H1 (cell line): ENCODE measurements around the gene SMAD7. TPM values are rescaled to one million over a fixed set of nuclear protein-coding genes. Genes with fewer than 3 reads are reported as not detected.

ENCODE experiments used
- CTCF ChIA-PET: fragments of 300-600 bp; sonication (Branson Sonifier 250); formaldehyde crosslinking; loops from one replicate; lab custom pipeline; 2021; ENCODE audit not compliant: partially characterized antibody; lab: Charles Lee
- POLR2A ChIA-PET: fragments of 300-600 bp; sonication (Branson Sonifier 250); formaldehyde crosslinking; loops from one replicate; lab custom pipeline; 2021; ENCODE audit warnings: inconsistent platforms; ENCODE audit not compliant: partially characterized antibody; lab: Charles Lee
- DNase-seq, 2 experiments: peaks; one replicate each; pipeline versions ENCODE4 v3.0.0 to v3.0.0-alpha.2; 2010 to 2022; ENCODE audit warnings: low spot score in 2 of 2, low read depth in 1 of 2, mixed read lengths in 1 of 2
- FAIRE-seq: peaks from 2 replicates; lab custom pipeline; 2011; peaks lifted over from hg19 to GRCh38; lab: Jason Lieb, UNC
- H2AFZ ChIP-seq: 2 replicates; pipeline ENCODE4 v1.8.1; 2012; ENCODE audit warnings: low read length, inconsistent platforms
- H2AK5ac ChIP-seq: 2 replicates; pipeline ENCODE4 v1.6.1; 2013; ENCODE audit warnings: low read depth, low read length
- H2BK120ac ChIP-seq: replicated peaks from 2 replicates; pipeline ENCODE3; 2013; ENCODE audit warnings: low read depth, low read length, inconsistent platforms
- H2BK12ac ChIP-seq: 2 replicates; pipeline ENCODE4 v1.6.1; 2013; ENCODE audit warnings: low read depth, low read length
- H2BK15ac ChIP-seq: 2 replicates; pipeline ENCODE4 v1.6.1; 2013; ENCODE audit warnings: low read length
- H2BK20ac ChIP-seq: 2 replicates; pipeline ENCODE4 v1.6.1; 2013; ENCODE audit warnings: low read length
- H2BK5ac ChIP-seq: 2 replicates; pipeline ENCODE4 v1.6.1; 2013; ENCODE audit warnings: low read depth, low read length
- H3K14ac ChIP-seq: 2 replicates; pipeline ENCODE4 v1.6.1; 2013; ENCODE audit warnings: inconsistent platforms; ENCODE audit not compliant: insufficient read length
- H3K18ac ChIP-seq: 2 replicates; pipeline ENCODE4 v1.6.1; 2013; ENCODE audit warnings: low read length; ENCODE audit errors: extremely low read depth
- H3K23ac ChIP-seq: 2 replicates; pipeline ENCODE4 v1.6.1; 2013; ENCODE audit warnings: inconsistent platforms; ENCODE audit not compliant: insufficient read length
- H3K23me2 ChIP-seq: 2 replicates; pipeline ENCODE4 v1.6.1; 2013; ENCODE audit warnings: low read depth, low read length
- H3K27ac ChIP-seq: 2 replicates; pipeline ENCODE4 v1.6.1; 2011; ENCODE audit warnings: low read depth, low read length, inconsistent platforms
- H3K27me3 ChIP-seq, 4 experiments: replicated peaks in 1 of 4; 1 replicate in 1 of 4; 2 replicates in 3 of 4; pipeline versions ENCODE4 v1.6.1 to v1.8.1; 2011 to 2013; ENCODE audit warnings: low read length in 3 of 4, mild to moderate bottlenecking in 3 of 4, inconsistent platforms in 2 of 4, mixed read lengths in 2 of 4, moderate library complexity in 1 of 4; ENCODE audit not compliant: control insufficient read depth in 3 of 4, insufficient read depth in 3 of 4; ENCODE audit errors: extremely low read depth in 1 of 4
- H3K36me3 ChIP-seq, 4 experiments: 2 replicates each; pipeline versions ENCODE4 v1.6.1 to v1.8.1; 2011 to 2013; ENCODE audit warnings: mild to moderate bottlenecking in 4 of 4, low read length in 3 of 4, moderate library complexity in 2 of 4, control low read depth in 1 of 4, inconsistent platforms in 1 of 4; ENCODE audit not compliant: insufficient read depth in 4 of 4, control insufficient read depth in 2 of 4
- H3K4ac ChIP-seq: replicated peaks from 2 replicates; pipeline ENCODE3; 2013; ENCODE audit warnings: low read length, low read depth, mixed read lengths, inconsistent platforms; ENCODE audit not compliant: insufficient read length
- H3K4me1 ChIP-seq, 4 experiments: replicated peaks in 1 of 4; 1 replicate in 1 of 4; 2 replicates in 3 of 4; pipeline versions ENCODE4 v1.6.1 to v1.8.1; 2011 to 2013; ENCODE audit warnings: low read length in 3 of 4, inconsistent platforms in 2 of 4, mixed read lengths in 1 of 4; ENCODE audit not compliant: insufficient read depth in 4 of 4, control insufficient read depth in 3 of 4
- H3K4me2 ChIP-seq, 2 experiments: 2 replicates each; pipeline versions ENCODE4 v1.6.1 to v1.8.1; 2011 to 2013; ENCODE audit warnings: low read depth in 2 of 2, low read length in 2 of 2, control low read depth in 1 of 2, inconsistent platforms in 1 of 2, mild to moderate bottlenecking in 1 of 2; ENCODE audit not compliant: insufficient read depth in 1 of 2
- H3K4me3 ChIP-seq, 4 experiments: fragments of 200-600, 300-600 bp in 1 of 4; sonication (generic), shearing (Covaris generic), sonication (Bioruptor Twin) in 1 of 4; 2 replicates each; pipeline versions ENCODE4 v1.5.1 to v1.8.1; 2011 to 2016; ENCODE audit warnings: low read length in 4 of 4, low read depth in 3 of 4, control low read depth in 2 of 4, inconsistent platforms in 2 of 4, mild to moderate bottlenecking in 2 of 4, mixed read lengths in 1 of 4, moderate library complexity in 1 of 4; ENCODE audit not compliant: insufficient read depth in 2 of 4; ENCODE audit errors: extremely low read depth in 1 of 4
- H3K56ac ChIP-seq: replicated peaks from 2 replicates; pipeline ENCODE3; 2013; ENCODE audit warnings: low read depth, mild to moderate bottlenecking, mixed read lengths, low read length, inconsistent platforms; ENCODE audit not compliant: insufficient read length
- H3K79me1 ChIP-seq: 2 replicates; pipeline ENCODE4 v1.6.1; 2013; ENCODE audit warnings: low read depth, low read length, control low read depth
- H3K79me2 ChIP-seq, 2 experiments: 2 replicates each; pipeline versions ENCODE4 v1.6.1 to v1.8.1; 2012 to 2013; ENCODE audit warnings: low read length in 2 of 2, mild to moderate bottlenecking in 2 of 2, inconsistent platforms in 1 of 2; ENCODE audit not compliant: insufficient read depth in 2 of 2, control insufficient read depth in 1 of 2
- H3K9ac ChIP-seq, 4 experiments: replicated peaks in 1 of 4; 1 replicate in 1 of 4; 2 replicates in 3 of 4; pipeline versions ENCODE4 v1.6.1 to v1.8.1; 2011 to 2013; ENCODE audit warnings: low read depth in 3 of 4, low read length in 3 of 4, control low read depth in 2 of 4, mild to moderate bottlenecking in 2 of 4, moderate library complexity in 2 of 4, inconsistent platforms in 1 of 4; ENCODE audit errors: extremely low read depth in 1 of 4
- H3K9me3 ChIP-seq, 2 experiments: 2 replicates each; pipeline versions ENCODE4 v1.6.1 to v1.8.1; 2012 to 2013; ENCODE audit warnings: mild to moderate bottlenecking in 2 of 2, moderate library complexity in 2 of 2, control low read depth in 1 of 2, inconsistent platforms in 1 of 2, low read depth in 1 of 2, low read length in 1 of 2, mixed read lengths in 1 of 2; ENCODE audit not compliant: insufficient read depth in 2 of 2
- H4K20me1 ChIP-seq, 2 experiments: replicated peaks in 1 of 2; 2 replicates each; pipeline versions ENCODE3 to v1.8.1; 2011 to 2013; ENCODE audit warnings: inconsistent platforms in 2 of 2, low read length in 2 of 2, mild to moderate bottlenecking in 1 of 2; ENCODE audit not compliant: insufficient read depth in 2 of 2, control insufficient read depth in 1 of 2
- H4K5ac ChIP-seq: 2 replicates; pipeline ENCODE4 v1.6.1; 2013; ENCODE audit warnings: low read length, low read depth, mixed read lengths, inconsistent platforms; ENCODE audit not compliant: insufficient read length
- H4K8ac ChIP-seq: 2 replicates; pipeline ENCODE4 v1.8.0; 2013; ENCODE audit warnings: mild to moderate bottlenecking, moderate library complexity, low read length, inconsistent platforms; ENCODE audit not compliant: insufficient read depth; ENCODE audit errors: extremely low read depth
- H4K91ac ChIP-seq: replicated peaks from 2 replicates; pipeline ENCODE3; 2013; ENCODE audit warnings: low read length, mixed read lengths, inconsistent platforms; ENCODE audit not compliant: insufficient read length
- CBX5 ChIP-seq: fragments of 300-800, 300-1000 bp; sonication (generic); IDR thresholded peaks from 2 replicates; pipeline ENCODE4 v1.7.1; 2016; ENCODE audit warnings: antibody characterized with exemption, low read length, low read depth
- CBX8 ChIP-seq: fragments of 300-800, 300-1000 bp; sonication (generic); IDR thresholded peaks from 2 replicates; pipeline ENCODE4 v1.7.1; 2016; ENCODE audit warnings: low read depth, low read length, borderline replicate concordance
- HDAC2 ChIP-seq, 2 experiments: fragments of 300-600 bp in 1 of 2; sonication (generic) in 1 of 2; IDR thresholded peaks; 2 replicates each; pipeline ENCODE4 v1.6.1; 2011 to 2012; ENCODE audit warnings: low read depth in 2 of 2, low read length in 2 of 2, mild to moderate bottlenecking in 2 of 2, moderate library complexity in 2 of 2, borderline replicate concordance in 1 of 2, inconsistent platforms in 1 of 2
- JUND ChIP-seq: IDR thresholded peaks from 2 replicates; pipeline ENCODE4 v1.6.1; 2011; ENCODE audit warnings: mild to moderate bottlenecking, improper control_type of control experiment, low read length
- MAFK ChIP-seq: IDR thresholded peaks from 2 replicates; pipeline ENCODE4 v1.6.1; 2012; ENCODE audit warnings: low read depth, mild to moderate bottlenecking, improper control_type of control experiment, low read length
- RFX5 ChIP-seq: IDR thresholded peaks from 2 replicates; pipeline ENCODE4 v1.6.1; 2011; ENCODE audit warnings: low read depth, low read length, improper control_type of control experiment, borderline replicate concordance
- RNF2 ChIP-seq: fragments of 200-900, 300-1000 bp; sonication (generic); IDR thresholded peaks from 2 replicates; pipeline ENCODE4 v1.7.1; 2016; ENCODE audit warnings: borderline replicate concordance, low read depth, mild to moderate bottlenecking, antibody characterized with exemption, low read length; ENCODE audit not compliant: poor library complexity, severe bottlenecking; ENCODE audit errors: missing control alignments
- RXRA ChIP-seq: IDR thresholded peaks from 2 replicates; pipeline ENCODE4 v1.6.1; 2011; ENCODE audit warnings: low read depth, mild to moderate bottlenecking, low read length, moderate library complexity; ENCODE audit not compliant: insufficient read depth
- SP2 ChIP-seq: IDR thresholded peaks from 2 replicates; pipeline ENCODE4 v1.6.1; 2012; ENCODE audit warnings: mild to moderate bottlenecking, low read length, inconsistent platforms
- WGBS, 2 experiments: shearing (Covaris generic) in 1 of 2; methylation state at CpG; one replicate each; pipeline versions ENCODE4 v1.1.6 to v1.1.7; 2013 to 2015; ENCODE audit warnings: low lambda C conversion rate in 2 of 2, mixed read lengths in 2 of 2, inconsistent platforms in 1 of 2, low coverage in 1 of 2, missing lambda C conversion rate in 1 of 2; ENCODE audit not compliant: insufficient replicate concordance in 2 of 2, insufficient coverage in 1 of 2, insufficient read length in 1 of 2; ENCODE audit errors: extremely low coverage in 1 of 2, missing lambda C conversion rate in 1 of 2; 5-methylcytosine and 5-hydroxymethylcytosine counted together
- polyA plus RNA-seq, 7 experiments: library from polyadenylated mRNA; depleted of rRNA in 3 of 7; stranded (reverse) in 5 of 7; unstranded in 2 of 7; fragments of >200 nt in 5 of 7; fragments of 200-250 nt in 2 of 7; gene quantifications; 1 replicate in 5 of 7; 2 replicates in 1 of 7; 4 replicates in 1 of 7; pipeline versions ENCODE4 v1.2.1 to v1.2.3, GENCODE V29; 2011 to 2013; ENCODE audit warnings: missing spikeins in 2 of 7, mixed read lengths in 2 of 7
- total RNA-seq: library from RNA; stranded (reverse); fragmentation: NEBNext Ultra II Directional; extraction: Animal tissue kit (Norgen Biotek cat#: 25700); gene quantifications from 2 replicates; pipeline ENCODE4 v1.2.1, GENCODE V29; 2021

SMAD7 gene
- total and polyA plus RNA-seq, 2 of the 8 experiments (the other 6 are each of a cell fraction or from before 2014, with no cell fraction given), result 6.5 to 15.5 TPM

- Histone ChIP-seq H3K36me3 (no peaks in the 10 kb centered on the region; a peak in 1 of 8 replicates), H2BK15ac (no peak overlapping the region), H3K4me3 (no peak overlapping the region), H2BK5ac (no peak overlapping the region; the same call in 1 of the 2 replicates), H2BK20ac (no peak overlapping the region), H3K18ac (no peak overlapping the region; the same call in 1 of the 2 replicates), H3K79me2 (peaks cover 0 to 14% of the 10 kb centered on the region in 2 experiments; a peak in 2 of 4 replicates), H3K79me1 (peaks cover 11% of the 10 kb centered on the region), H4K5ac (no peak overlapping the region), H3K27me3 (no peaks in the 10 kb centered on the region; a peak in 1 of 7 replicates), H3K14ac (no peak overlapping the region), H2AFZ (no peak overlapping the region), H4K20me1 (peaks cover 0 to 3% of the 10 kb centered on the region in 2 experiments), H2BK12ac (no peak overlapping the region), H2BK120ac (no peak overlapping the region), H4K91ac (no peak overlapping the region), H3K4ac (no peak overlapping the region), H2AK5ac (no peak overlapping the region), H3K9ac (no peak overlapping the region; a peak in 1 of 7 replicates), H3K23ac (no peak overlapping the region), H3K23me2 (no peaks in the 10 kb centered on the region), H3K27ac (no peak overlapping the region), H4K8ac (no peak overlapping the region; the same call in 1 of the 2 replicates), H3K4me1 (peaks cover 0 to 22% (median 11%) of the 10 kb centered on the region in 4 experiments; a peak in 6 of 7 replicates), H3K4me2 (no peak overlapping the region), H3K9me3 (no peaks in the 10 kb centered on the region), H3K56ac (no peak overlapping the region)
- ChIA-PET POLR2A (interaction anchor here (0.6 to 1.9 kb wide), 5 partner anchors 8 to 26 kb away, joined by 3 to 4 read pairs (median 3); no protein-coding TSS in a partner anchor), CTCF (interaction anchor here (0.8 to 2.0 kb wide), 10 partner anchors 10 to 188 kb away, joined by 3 to 8 read pairs (median 4); no protein-coding TSS in a partner anchor)
- TF ChIP-seq SP2 (no peak), JUND (no peak), RFX5 (no peak), CBX5 (no peak), HDAC2 (IDR thresholded peaks at IDR 0.05; ENCODE audit: borderline replicate concordance in 1 of 2, low read depth in 2 of 2, low read length in 2 of 2) (no peak), RXRA (no peak), MAFK (no peak), CBX8 (no peak), RNF2 (no peak)
- no peak for FAIRE-seq
- WGBS, 2 experiments, result 95% methylated on average over 32 of the region's 34 CpGs; no CpG with 5 or more reads in 1 of the 2 experiments
- no peak for DNase-seq
Measured at GRCh38 chr18:48921305-48922225, 29.2 kb downstream of the SMAD7 start.
